ENCODE data around the gene XCL2. TPM values are rescaled to one million over a fixed set of nuclear protein-coding genes. Genes with fewer than 3 reads are reported as not detected.

Gene XCL2
- polyA plus RNA-seq, 5 donors = 0.53 to 2.1 (median 1.3) TPM; not detected in 1

Other genes with a start within 250 kb of the XCL2 start
- under 1 TPM in 4 of 5 donors, not detected in 1; 0.19 to 0.65 (median 0.38) TPM for gene XCL1, start 32.6 kb upstream of the XCL2 start, polyA plus RNA-seq (ENCODE audit: insufficient read depth in 1 of 5, insufficient read length in 5 of 5, low replicate concordance in 1 of 5)
- 1 to 10 TPM in 3 of 5 donors, under 1 TPM in 2; 0.78 to 5.0 (median 1.0) TPM for gene DPT, start 185.2 kb upstream of the XCL2 start, polyA plus RNA-seq (ENCODE audit: insufficient read depth in 1 of 5, insufficient read length in 5 of 5, low replicate concordance in 1 of 5)

Measured in right lung (tissue), 5 donors.